GM12891 (cell line): ENCODE results near the gene DAB1.

ENCODE experiments used
- POLR2A ChIP-seq: IDR thresholded peaks from 2 replicates; pipeline ENCODE4 v1.6.1; 2011; ENCODE audit warnings: low read depth, low read length, control low read depth
- POLR2AphosphoS5 ChIP-seq: IDR thresholded peaks from 2 replicates; pipeline ENCODE4 v1.6.1; 2011; ENCODE audit warnings: low read depth, low read length, control low read depth
- TAF1 ChIP-seq: IDR thresholded peaks from 2 replicates; pipeline ENCODE4 v1.6.1; 2011; ENCODE audit warnings: low read depth, low read length, control low read depth

GRCh38 chr1:57249511-57249910, 174.3 kb downstream of the DAB1 start:
- TF ChIP-seq POLR2AphosphoS5 (no peak), POLR2A (no peak), TAF1 (no peak)
